ENCODE results near the gene MBP. TPM values are rescaled to one million over a fixed set of nuclear protein-coding genes. Genes with fewer than 3 reads are reported as not detected.

The MBP gene
- total RNA-seq, 1 donor from 2014 or later, result 5.8 TPM

DNA sequence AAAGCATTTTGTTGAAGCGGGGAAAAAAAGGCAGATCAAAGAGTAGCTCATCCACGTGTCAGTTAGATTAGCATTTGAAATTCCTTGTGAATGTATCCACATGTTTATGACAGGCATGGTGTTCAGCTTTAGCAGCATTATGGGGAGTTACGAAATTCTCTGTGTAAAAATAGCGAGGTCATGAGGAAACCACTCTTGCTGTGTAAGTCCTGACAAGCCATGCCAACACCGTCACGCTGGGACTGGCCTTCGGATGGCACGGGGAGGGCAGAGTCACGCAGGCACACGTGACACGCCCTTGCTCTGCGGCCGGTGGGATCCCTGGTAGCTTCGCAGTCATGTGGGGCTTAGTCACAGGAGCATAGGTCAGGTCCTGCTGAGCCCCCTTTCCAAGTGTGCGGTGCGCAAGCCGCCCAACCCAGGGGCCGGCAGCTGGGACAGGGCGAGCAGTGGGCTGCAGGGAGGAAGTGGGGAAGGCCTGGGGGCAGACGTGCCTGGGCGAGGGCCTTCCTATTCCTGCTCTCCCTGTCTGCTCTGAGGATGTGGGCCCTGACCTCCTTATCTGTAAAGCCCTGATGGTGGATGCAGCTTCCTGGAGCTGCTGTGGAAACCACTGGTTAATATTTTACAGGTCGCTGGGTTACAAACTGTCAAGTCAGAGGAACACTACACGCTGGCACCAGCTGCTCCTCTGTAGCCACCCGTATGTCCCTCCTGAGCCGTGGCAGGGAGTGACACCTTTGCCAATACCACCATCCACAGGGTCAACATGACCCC lies 18.0 kb downstream of the MBP start:
- DNase-seq, result no peak

DNA sequence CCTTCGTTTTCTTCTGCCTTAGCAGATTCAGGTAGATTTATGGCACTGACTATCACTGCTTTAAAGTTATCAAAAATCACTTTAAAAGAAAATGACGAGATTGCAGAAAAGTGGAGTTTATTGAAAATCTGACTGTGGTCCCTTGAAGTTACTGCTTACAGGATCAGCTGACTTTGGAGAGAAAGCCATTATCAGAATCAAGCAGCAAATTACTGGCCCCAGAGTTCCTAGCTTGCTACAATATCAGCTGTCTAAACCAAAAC lies 18.5 kb downstream of the MBP start:
- DNase-seq, result no peak

DNA sequence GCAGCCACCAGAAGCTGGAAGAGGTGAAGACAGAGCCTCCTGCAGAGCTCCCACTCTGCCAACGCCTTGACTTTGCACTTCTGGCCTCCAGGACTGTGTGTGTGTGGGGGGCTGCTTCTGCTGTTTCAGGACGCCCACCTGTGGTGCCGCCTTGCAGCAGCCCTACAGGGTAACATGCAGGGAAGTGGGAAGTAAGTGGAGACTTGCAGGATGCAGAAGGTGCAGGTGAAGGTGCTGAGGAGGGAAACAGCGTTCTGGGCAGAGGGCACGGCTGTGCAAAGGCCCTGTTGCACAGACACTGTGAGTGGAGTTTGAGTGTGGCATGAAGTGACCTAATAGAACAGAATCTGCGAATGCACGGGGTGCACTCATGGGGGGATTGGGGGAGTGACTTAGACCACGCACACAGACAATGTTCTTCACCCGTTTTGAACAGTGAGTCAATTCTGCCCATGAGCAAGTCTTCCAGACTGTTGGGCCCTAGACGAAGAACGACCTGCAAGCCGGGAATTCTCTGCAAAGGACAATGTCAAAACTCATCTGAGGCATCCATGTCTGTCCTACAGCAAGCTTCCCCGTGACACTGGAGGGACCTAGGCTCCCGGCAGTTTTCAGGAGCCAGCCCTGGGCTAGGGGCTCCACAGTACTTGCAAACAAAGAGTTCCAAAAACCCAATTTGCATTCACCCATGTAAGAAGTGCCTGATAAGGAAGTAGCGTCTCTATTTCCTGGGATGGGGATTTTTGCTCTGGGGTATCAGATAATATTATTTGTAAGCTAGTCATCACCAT lies 19.0 kb downstream of the MBP start:
- DNase-seq, result no peak

DNA sequence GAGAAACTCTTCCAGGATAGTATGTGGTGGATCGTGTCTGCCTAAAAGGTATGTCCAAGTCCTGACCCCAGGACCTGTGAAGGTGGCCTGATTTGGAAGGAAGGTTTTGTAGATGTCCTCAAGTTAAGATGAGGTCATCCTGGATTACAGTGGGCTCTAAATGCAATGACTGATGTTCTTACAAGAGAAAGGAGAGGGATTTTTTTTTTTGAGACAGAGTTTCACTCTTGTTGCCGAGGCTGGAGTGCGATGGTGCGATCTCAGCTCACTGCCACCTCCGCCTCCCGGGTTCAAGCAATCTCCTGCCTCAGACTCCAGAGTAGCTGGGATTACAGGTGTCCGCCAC lies 19.9 kb downstream of the MBP start:
- DNase-seq, result no peak

DNA sequence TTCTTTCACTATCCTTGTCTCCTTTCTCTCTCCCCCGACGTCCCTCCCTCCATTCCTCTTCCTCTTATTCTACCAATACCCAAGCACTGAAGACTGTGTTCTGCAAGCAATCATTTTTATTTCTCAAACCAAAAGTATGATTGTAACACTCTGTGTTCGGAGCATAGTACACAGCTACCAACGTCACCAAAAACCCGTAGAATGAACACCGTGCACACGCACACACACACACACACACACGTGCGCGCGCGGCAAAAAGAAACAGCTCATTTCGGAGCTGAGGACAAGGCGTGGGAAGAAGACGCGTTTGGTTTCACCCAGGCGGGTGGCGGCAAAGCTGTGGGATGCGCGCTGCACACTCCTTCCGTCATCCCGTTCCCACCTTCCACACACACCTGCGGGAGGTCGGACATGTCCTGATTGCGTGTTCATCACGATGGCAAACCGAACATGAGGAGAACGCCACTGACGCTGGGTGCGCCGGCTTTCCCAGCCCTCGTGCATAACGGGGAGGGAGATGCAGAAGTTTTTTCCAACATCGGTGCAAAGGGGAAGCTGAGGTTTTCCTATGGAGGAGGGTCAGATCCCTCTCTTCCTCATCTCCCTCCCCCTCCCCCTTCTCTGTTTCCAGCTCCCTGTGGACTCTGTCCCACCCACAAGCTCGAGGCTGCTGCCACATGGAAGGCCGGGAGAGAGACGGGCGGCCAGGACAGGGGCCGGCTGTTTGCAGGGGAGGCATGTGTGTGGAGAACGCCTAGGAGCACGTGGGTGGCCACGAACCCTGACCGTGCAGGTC lies 20.4 kb downstream of the MBP start:
- DNase-seq, result no peak

DNA sequence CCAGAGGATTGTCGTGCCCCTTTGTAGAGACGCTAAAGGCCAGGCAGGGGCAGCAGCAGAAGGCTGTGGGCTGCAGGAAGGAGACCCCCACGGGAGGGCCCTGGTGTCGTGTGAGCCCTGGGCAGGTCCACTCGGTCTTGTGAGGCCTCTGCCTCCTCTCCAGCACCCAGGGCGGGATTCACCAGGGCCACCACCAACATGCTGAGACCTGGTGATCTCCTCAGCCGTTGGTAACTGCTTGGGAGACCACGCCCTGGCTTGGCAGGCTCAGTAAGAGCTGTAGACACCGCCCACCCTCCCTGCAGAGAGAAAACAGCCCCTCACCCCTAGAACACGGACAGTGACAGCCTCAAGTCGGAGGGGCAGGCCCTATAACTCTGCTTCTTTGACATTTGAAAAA lies 21.1 kb downstream of the MBP start:
- no peak for DNase-seq

DNA sequence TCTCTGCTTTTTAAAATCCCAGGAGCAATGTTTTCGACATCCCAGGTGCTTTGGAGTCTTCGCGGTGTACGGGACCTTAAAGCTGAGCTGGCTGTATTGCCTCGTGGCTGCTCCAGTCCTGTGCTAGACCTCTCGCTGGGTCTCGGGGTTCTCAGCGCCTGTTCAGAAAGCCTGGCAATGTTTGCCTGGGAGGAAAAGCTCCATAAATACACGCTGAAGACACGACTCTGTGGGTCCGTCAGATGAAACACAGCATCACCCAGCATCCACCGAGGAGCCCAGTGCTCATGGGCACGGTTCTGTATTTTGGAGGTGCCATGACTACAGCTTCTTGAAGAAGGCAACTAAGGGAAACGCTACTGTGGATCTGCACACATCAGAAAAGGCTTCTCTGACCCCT lies 21.6 kb downstream of the MBP start:
- DNase-seq, result no peak

DNA sequence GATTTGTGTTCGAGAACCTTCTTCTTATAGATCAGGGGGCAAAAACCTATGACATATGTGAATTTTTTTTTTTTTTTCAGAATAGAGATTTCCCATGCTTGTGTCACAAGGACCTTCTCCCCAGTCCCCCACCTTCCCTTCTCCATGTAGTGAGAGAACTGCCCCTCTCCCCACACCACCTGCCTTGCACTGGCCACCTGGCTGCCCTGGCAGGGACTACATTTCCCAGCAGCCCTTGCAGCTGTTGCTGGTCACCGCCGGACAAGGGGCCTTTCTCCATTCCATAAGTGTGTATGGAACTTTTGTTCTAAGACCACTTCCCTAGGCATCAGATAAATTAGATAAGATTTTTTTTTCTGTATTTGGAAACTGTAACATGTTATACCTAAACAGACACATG lies 22.2 kb downstream of the MBP start:
- DNase-seq, result no peak

DNA sequence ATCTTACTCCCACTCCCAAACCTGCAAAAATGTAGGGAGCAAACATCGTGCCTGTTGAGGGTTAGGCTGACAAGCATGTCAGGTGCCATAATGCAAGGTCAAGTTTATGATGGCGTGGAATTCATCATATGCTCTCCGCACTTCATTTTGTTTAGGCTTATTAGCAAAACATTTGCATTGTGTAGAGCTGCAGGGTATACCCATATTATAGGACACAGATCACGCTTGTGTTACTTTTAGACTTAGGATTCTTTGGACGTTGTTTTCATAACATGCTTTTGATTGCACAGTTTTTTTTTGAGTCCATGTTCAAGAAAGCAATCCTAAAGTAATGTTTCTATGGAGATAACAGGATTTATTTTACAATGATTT lies 22.9 kb downstream of the MBP start:
- no peak for DNase-seq

DNA sequence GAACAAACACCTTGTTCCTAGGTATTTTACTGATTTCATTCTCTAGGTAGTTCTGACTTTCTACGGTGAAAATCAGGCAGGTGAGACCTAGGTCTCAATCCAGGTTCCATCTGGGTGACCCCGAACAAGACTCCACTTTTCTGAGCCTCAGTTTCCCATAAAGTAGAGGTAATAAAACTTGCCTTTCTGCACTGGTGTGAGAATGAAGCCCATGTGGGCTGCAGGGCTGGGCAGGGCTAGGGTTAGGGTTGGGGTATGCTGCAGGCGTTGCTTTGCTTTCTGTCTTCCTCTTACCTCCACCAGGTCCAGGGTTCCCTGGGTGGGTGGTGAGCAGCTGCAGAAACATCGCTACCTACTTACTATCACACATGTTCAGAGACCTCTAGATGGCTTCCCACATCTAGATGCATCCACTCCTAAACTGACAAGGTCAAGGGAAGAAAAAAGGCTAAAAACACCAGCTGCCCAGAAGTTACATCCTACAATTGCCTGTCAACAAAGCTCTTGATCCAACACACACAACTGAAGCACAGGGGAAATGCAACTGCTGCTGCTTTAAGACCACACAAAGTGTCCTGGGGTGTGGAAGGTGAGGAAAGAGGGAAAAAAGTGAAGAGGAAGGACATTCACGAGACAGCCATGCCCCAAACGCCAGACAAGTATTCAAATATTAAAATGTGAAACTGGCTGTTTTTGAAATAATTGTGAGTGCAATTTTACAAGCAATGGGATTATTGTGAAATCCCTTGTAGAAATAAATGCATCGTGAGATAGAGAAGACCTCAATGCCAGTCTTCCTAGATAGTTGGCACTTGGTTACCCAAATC lies 23.5 kb downstream of the MBP start:
- DNase-seq, result no peak

DNA sequence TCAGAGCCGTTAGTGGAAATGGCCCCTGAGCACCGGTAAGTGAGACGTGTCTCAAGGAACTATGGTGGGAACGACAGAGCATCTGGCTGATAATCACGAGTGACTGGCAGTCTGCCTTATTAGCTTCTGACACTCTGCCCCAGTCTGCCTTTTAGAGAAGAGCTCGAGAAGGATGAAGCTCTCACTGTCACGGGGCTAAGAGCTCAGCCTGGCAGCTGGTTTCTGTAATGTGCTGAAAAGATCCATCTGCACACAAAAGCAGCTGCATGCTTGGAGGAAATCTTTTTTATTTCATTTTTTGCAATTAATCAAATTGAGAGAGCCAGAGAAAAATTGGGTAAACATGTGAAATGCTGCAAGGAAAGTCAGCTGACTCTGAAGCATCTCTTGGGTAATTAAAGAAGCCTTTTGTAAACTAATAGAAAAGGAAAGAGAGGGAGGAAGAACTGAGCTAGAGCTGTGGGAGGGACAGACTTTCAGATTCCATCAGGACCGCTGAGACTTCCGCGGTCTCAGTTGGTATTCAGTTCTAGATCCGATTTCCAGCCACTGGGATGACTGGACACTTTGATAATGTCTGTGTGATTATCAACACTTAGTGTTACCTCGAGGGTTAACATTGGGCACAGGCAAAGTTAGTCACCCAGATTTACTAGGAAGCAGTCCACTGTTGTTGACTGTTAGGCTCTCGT lies 24.4 kb downstream of the MBP start:
- DNase-seq, result no peak

DNA sequence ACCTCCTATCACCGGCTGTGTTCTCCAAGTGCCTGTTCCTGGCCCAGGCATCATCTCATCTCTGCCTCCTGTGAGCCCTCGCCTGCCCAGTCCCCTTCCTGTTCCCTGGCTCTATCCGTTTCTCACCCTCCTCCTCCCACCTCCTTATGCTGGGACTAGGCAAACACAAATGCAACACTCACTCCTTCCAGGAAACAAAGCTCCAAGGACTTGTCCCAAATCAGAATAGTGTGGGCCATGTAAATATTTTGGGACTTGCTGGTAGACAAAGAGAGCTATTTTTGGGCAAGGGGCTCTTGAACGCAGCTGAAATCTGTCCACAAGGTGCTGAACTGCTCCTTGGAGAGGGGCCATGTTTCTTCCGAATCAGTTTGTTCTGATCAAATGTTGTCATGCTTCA lies 25.3 kb downstream of the MBP start:
- no peak for DNase-seq

DNA sequence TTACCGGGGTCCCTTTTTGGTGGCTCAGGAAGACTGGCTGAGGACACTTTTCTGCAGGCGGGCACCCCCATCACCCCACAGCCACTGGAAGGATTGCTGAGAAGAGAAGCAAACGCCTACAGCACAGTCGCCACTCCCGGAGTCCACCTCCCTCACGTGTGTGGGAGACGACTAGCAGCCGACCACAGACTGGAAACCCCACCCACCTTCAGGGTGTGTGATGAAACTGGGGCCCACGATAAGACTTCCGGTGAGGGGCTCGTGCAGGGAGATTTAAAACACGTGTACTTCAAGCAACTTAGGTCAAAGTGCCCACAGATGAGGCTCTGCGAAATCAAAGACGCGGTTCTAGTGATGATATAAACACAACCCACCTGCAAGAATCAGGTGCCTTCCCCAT lies 26.3 kb downstream of the MBP start:
- DNase-seq, result no peak

DNA sequence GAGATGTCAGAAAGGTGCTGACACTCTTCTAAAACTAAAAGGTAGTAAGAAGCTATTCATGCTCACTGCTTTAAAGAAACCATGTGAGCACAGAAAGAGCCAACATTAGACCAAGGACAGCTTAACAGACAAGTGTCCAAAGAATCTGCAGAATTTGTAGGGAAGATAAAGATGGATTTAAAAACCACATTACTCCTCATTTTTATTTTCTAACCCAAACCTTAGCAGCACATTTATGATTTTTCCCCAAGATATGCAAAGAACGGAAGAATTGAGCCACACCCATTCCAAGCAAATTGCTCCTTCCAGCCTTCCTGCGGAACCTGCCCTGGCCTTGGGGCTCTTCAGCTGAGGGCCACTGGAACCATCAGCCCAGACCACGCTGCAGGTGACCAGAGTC lies 26.9 kb downstream of the MBP start:
- DNase-seq, result no peak

DNA sequence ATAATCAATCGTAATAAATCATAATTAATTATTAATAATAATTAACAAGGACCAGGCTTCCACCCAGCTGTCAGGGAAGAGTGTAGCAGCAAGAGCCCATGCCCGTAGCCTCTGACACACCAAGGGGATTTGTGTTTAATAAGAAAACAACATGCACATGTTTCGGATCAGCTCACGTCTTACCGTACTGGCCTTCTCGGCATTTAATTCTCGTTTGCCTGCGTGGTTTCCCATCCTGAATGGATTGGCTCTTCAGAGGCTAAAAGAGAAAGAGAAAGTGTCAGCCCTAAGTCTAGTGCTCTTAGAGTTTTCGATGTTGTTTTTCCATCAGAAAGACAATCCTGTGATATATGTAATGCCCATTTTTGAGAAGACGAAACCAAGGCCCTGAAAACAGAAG lies 27.6 kb downstream of the MBP start:
- no peak for DNase-seq

DNA sequence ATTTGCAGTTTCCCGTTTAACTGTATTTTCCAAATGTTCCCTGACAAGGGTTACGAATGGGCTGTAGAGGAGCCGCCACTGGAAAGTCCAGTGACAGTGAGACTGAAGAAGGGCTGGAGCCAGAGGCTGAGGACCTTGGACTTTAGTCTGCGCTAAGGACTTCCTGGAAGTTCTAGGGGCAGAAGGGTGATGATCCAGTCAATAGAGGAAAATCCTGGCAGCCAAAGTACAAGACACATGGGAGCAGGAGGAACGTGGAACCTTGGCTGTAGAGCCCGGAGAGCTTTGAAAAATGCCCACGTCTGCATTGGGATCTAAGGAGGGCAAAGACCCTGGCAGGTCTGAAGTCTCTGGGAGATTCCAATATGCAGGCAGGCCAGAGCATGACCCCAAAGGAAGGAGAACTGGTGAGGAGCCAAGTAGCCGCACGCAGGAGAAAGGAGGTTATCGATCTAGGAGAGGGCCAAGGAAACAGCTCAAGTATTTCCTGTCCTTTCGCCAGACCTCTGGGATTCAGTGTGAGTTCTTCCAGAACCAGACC lies 28.5 kb downstream of the MBP start:
- no peak for DNase-seq

DNA sequence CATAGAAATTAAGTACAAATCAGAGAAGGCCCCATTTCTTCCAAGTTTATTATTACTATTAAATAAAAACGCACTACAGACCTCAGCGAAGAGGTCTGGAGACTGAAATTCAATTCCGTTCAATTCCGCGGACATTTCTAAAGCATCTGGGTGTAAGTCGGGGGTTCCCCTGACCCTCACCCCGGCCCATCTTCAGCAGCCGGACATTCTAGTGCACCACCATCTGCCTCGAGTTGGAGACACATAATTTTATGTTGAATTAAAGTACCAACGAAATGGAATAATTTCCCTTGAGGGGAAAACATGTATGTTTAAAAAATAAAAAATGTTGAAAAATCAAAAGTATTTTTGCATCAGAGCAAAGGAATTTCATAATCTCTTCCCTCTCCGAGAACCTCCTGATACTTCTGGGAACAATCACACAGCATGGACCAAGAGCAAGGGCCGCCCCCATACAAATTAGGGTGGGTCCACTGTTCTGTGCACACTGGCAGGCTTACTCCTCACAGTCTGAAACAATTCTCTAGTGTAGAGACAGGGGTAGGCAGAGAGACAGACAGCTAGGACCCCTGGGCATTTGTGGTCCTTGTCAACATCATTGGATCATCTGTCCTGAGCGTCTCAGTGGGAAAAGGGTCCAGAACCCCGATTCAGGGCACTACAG lies 29.3 kb downstream of the MBP start:
- DNase-seq, result no peak

DNA sequence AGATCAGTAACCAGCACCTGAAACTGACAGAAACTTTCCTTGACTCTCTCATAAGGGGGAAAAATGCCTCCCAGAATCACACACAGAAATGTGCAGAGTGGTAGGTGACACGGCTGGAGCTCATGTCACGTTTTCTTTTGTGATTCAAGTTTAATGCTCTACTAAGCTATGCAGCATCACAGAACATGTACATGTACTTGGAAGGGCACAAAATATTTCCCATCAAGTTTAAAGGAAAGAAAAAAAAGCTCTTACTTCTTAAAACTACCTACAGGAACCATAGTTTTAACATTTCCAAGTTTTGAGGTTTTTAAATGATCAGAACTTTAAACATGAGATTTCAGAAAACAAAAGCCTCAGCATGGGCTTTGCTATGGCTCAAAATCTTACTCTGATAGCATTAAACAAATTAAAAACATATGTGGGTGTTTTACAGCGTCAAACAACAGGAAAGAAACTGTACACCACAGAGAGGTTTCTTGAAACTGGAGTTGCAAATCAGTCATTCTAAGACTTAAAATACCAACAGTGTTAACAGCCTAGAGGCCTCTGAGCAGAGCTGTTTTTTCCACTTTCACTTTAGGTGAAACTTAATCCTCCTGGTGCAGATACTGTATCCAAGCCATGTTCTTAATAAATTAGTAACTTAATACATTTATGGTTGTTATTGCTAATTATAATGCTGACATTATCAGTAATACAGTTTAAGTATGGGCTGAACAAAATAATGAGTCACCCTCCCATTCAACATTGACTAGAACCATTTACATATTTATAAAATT lies 30.1 kb downstream of the MBP start:
- no peak for DNase-seq

DNA sequence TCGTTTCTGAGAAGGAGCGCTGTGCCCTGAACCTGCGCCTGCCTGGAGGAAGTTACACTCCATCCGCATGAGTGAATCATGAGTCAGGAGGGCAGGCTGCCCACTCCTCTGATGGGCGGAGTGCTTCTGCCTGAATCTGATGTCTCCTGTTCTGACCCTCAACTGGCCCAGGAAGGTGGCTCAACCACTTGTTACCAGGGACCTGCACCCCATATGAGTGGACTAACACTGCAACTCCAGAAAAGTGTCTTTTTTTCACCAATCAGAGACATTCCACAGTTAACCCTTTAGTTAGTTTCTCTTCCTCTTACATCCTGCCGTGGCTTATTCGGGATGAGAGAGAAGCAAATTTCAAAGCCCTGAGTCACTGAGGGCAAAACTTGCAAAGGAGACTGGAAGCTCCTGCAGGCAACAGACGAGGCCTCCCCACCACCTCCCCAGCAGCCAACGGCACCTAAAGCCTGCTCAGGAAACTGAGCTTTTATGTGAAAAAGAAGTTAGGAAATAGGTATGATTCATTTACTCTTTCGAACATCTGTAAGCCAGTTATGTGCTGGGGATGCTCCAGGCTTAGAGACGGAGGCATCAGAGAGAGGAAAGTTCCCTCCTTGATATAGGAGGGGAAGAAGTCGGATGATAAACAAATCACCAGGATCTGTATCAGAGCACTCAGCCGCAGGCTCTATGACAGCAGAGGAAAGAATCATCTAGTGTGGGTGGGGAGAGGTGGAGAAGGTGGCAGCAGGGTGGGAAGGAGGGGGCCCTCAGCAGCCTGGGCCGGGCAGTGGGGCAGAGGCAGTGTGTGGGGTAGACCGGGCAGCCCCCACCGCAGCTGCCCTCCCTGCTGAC lies 30.9 kb downstream of the MBP start:
- no peak for DNase-seq

Measured in occipital lobe (tissue), 2 donors.